ENCODE measurements around the gene MPDU1. TPM values are rescaled to one million over a fixed set of nuclear protein-coding genes. Genes with fewer than 3 reads are reported as not detected.

Gene MPDU1
- total RNA-seq, 1 donor from 2014 or later: 55.3 TPM

GRCh38 chr17:7575959-7576358 lies 7.7 kb upstream of the MPDU1 start:
- Histone ChIP-seq H3K9me3 (no peaks in the 10 kb centered on the region), H3K27ac (no peak overlapping the region), H3K4me1 (peaks cover 79% of the 10 kb centered on the region), H3K27me3 (ENCODE audit: low read depth) (no peaks in the 10 kb centered on the region), H3K4me3 (peak overlapping the region; percentile 81), H3K36me3 (peaks cover 61% of the 10 kb centered on the region)
- no peak for ATAC-seq
- intact Hi-C loops (cut with DNase I): no loop called here
- no peak for DNase-seq
- no peak for TF ChIP-seq CTCF (IDR thresholded peaks at IDR 0.05)

GRCh38 chr17:7576432-7576937 lies 7.2 kb upstream of the MPDU1 start:
- Histone ChIP-seq H3K4me3 (peak overlapping the region; percentile 14), H3K4me1 (peaks cover 74% of the 10 kb centered on the region), H3K9me3 (no peaks in the 10 kb centered on the region), H3K27me3 (ENCODE audit: low read depth) (no peaks in the 10 kb centered on the region), H3K36me3 (peaks cover 56% of the 10 kb centered on the region), H3K27ac (no peak overlapping the region)
- DNase-seq (no peak), ATAC-seq (no peak)
- no peak for TF ChIP-seq CTCF (IDR thresholded peaks at IDR 0.05)
- intact Hi-C loops (cut with DNase I): no loop called here

GRCh38 chr17:7577327-7578199 lies 6.1 kb upstream of the MPDU1 start:
- Histone ChIP-seq H3K27ac (no peak overlapping the region), H3K36me3 (peaks cover 56% of the 10 kb centered on the region), H3K4me3 (peak overlapping the region; percentile 78), H3K27me3 (ENCODE audit: low read depth) (no peaks in the 10 kb centered on the region), H3K9me3 (no peaks in the 10 kb centered on the region), H3K4me1 (peaks cover 74% of the 10 kb centered on the region)
- DNase-seq: no peak
- intact Hi-C loops (cut with DNase I): no loop called here
- ATAC-seq: no peak
- TF ChIP-seq CTCF (IDR thresholded peaks at IDR 0.05): no peak

- peak within 1 kb of the TSS; percentile 97 for H3K27ac ChIP-seq
- peaks cover 80% of the 10 kb centered on the region for H3K4me1 ChIP-seq
- H3K36me3 ChIP-seq: peaks cover 51% of the 10 kb centered on the region
- no peaks in the 10 kb centered on the region for H3K9me3 ChIP-seq
- peak within 1 kb of the TSS; percentile 78 for H3K4me3 ChIP-seq
- ATAC-seq: peak; percentile 62 to 75
- TF ChIP-seq CTCF (IDR thresholded peaks at IDR 0.05): no peak
- DNase-seq: peak; percentile 80
- H3K27me3 ChIP-seq (ENCODE audit: low read depth): no peaks in the 10 kb centered on the region
- intact Hi-C loops (cut with DNase I): no loop called here
Observed at GRCh38 chr17:7579001-7579833, 4.4 kb upstream of the MPDU1 start, which contains the start of gene CD68. Gene CD68 (plus strand): TSS chr17:7579638. CDS start chr17:7579678, 40 bp downstream.

- H3K36me3 ChIP-seq: peaks cover 43% of the 10 kb centered on the region
- intact Hi-C loops (cut with DNase I): no loop called here
- ATAC-seq (no peak), DNase-seq (no peak)
- H3K4me3 ChIP-seq: peak overlapping the region; percentile 78
- H3K9me3 ChIP-seq: no peaks in the 10 kb centered on the region
- H3K4me1 ChIP-seq: peaks cover 80% of the 10 kb centered on the region
- H3K27ac ChIP-seq: peak overlapping the region; percentile 97
- no peak for TF ChIP-seq CTCF (IDR thresholded peaks at IDR 0.05)
- H3K27me3 ChIP-seq (ENCODE audit: low read depth): no peaks in the 10 kb centered on the region
Observed at GRCh38 chr17:7579834-7580603, 3.6 kb upstream of the MPDU1 start.
